Fibroblast of pulmonary artery (primary cell): Measurements from ENCODE around the gene DPP6.

ENCODE experiments used
- DNase-seq: peaks from one replicate; pipeline ENCODE4 v3.0.0-alpha.2; 2010; ENCODE audit warnings: low read depth
- H3K4me3 ChIP-seq: replicated peaks from 2 replicates; pipeline ENCODE4 v1.5.1; 2011; ENCODE audit warnings: low read depth, mild to moderate bottlenecking, control low read depth, low read length, moderate library complexity
- CTCF ChIP-seq: IDR thresholded peaks from 2 replicates; pipeline ENCODE4 v1.5.1; 2011; ENCODE audit warnings: mild to moderate bottlenecking, control low read depth, low read length, inconsistent platforms; ENCODE audit errors: missing control alignments

Gene DPP6

GRCh38 chr7:154509192-154509591, 457.0 kb downstream of the DPP6 start:
- no peak for DNase-seq
- no peak for TF ChIP-seq CTCF
- no peak overlapping the region for H3K4me3 ChIP-seq

- H3K4me3 ChIP-seq, result no peak overlapping the region
- no peak for DNase-seq
- TF ChIP-seq CTCF, result no peak
Measured at GRCh38 chr7:154512121-154512833, 460.1 kb downstream of the DPP6 start.

GRCh38 chr7:154517768-154518167, 465.6 kb downstream of the DPP6 start:
- no peak overlapping the region for H3K4me3 ChIP-seq
- no peak for DNase-seq
- TF ChIP-seq CTCF, result no peak

GRCh38 chr7:154519229-154519628, 467.0 kb downstream of the DPP6 start:
- H3K4me3 ChIP-seq, result no peak overlapping the region
- DNase-seq, result no peak
- TF ChIP-seq CTCF, result no peak

- no peak overlapping the region for H3K4me3 ChIP-seq
- DNase-seq, result no peak
- TF ChIP-seq CTCF, result no peak
Measured at GRCh38 chr7:154530136-154530535, 477.9 kb downstream of the DPP6 start.

- TF ChIP-seq CTCF, result no peak
- DNase-seq, result no peak
- no peak overlapping the region for H3K4me3 ChIP-seq
Measured at GRCh38 chr7:154532771-154533170, 480.6 kb downstream of the DPP6 start.

- TF ChIP-seq CTCF, result no peak
- H3K4me3 ChIP-seq, result no peak overlapping the region
- DNase-seq, result no peak
Measured at GRCh38 chr7:154540596-154540995, 488.4 kb downstream of the DPP6 start.
